Keratinocyte (primary cell): Measurements from ENCODE around the gene AGER. TPM values are rescaled to one million over a fixed set of nuclear protein-coding genes. Genes with fewer than 3 reads are reported as not detected.

Experiments used
- DNase-seq: peaks from one replicate; pipeline ENCODE4 v3.0.0-alpha.2; 2011; ENCODE audit warnings: low read depth, missing footprints, low spot score
- FAIRE-seq: peaks from 2 replicates; lab custom pipeline; 2011; peaks lifted over from hg19 to GRCh38; lab: Jason Lieb, UNC
- H2AFZ ChIP-seq: 2 replicates; pipeline ENCODE4 v1.6.0; 2012; ENCODE audit warnings: low read length, control low read depth, inconsistent platforms; ENCODE audit not compliant: control insufficient read depth
- H3K27ac ChIP-seq: 2 replicates; pipeline ENCODE4 v1.5.1; 2011; ENCODE audit warnings: low read length; ENCODE audit not compliant: control insufficient read depth, insufficient read depth
- H3K27me3 ChIP-seq: 3 replicates; pipeline ENCODE4 v1.6.0; 2011; ENCODE audit warnings: low read length; ENCODE audit not compliant: control insufficient read depth, insufficient read depth; ENCODE audit errors: extremely low read depth
- H3K36me3 ChIP-seq, 2 experiments: 2 replicates in 1 of 2; 3 replicates in 1 of 2; pipeline ENCODE4 v1.5.1; 2011; ENCODE audit warnings: low read length in 2 of 2, mild to moderate bottlenecking in 1 of 2; ENCODE audit not compliant: control insufficient read depth in 2 of 2, insufficient read depth in 2 of 2; ENCODE audit errors: extremely low read depth in 1 of 2
- H3K4me1 ChIP-seq: 3 replicates; pipeline ENCODE4 v1.5.1; 2011; ENCODE audit warnings: low read length; ENCODE audit not compliant: control insufficient read depth, insufficient read depth; ENCODE audit errors: extremely low read depth
- H3K4me2 ChIP-seq: 3 replicates; pipeline ENCODE4 v1.6.0; 2011; ENCODE audit warnings: low read depth, low read length; ENCODE audit not compliant: control insufficient read depth, insufficient read depth; ENCODE audit errors: extremely low read depth
- H3K4me3 ChIP-seq, 3 experiments: fragments of 200-600 bp in 1 of 3; sonication (generic) in 1 of 3; 2 replicates in 2 of 3; 3 replicates in 1 of 3; pipeline ENCODE4 v1.5.1; 2011 to 2016; ENCODE audit warnings: low read length in 3 of 3, mild to moderate bottlenecking in 3 of 3, control low read depth in 2 of 3, inconsistent platforms in 1 of 3, low read depth in 1 of 3, mixed read lengths in 1 of 3, mixed run types in 1 of 3, moderate library complexity in 1 of 3; ENCODE audit not compliant: control insufficient read depth in 2 of 3, insufficient read depth in 2 of 3; ENCODE audit errors: extremely low read depth in 1 of 3
- H3K79me2 ChIP-seq: 2 replicates; pipeline ENCODE4 v1.6.0; 2012; ENCODE audit warnings: low read length; ENCODE audit not compliant: control insufficient read depth, insufficient read depth
- H3K9ac ChIP-seq: 3 replicates; pipeline ENCODE4 v1.6.0; 2011; ENCODE audit warnings: low read length; ENCODE audit not compliant: control insufficient read depth, insufficient read depth; ENCODE audit errors: extremely low read depth
- H3K9me1 ChIP-seq: 3 replicates; pipeline ENCODE4 v1.6.0; 2011; ENCODE audit warnings: low read length; ENCODE audit not compliant: control insufficient read depth, insufficient read depth; ENCODE audit errors: extremely low read depth
- H3K9me3 ChIP-seq: 2 replicates; pipeline ENCODE4 v1.5.1; 2012; ENCODE audit warnings: low read depth, low read length; ENCODE audit not compliant: control insufficient read depth
- H4K20me1 ChIP-seq: 3 replicates; pipeline ENCODE4 v1.6.0; 2011; ENCODE audit warnings: low read length; ENCODE audit not compliant: control insufficient read depth, insufficient read depth; ENCODE audit errors: extremely low read depth
- EZH2 ChIP-seq: IDR thresholded peaks from one replicate; pipeline ENCODE4 v1.6.1; 2012; ENCODE audit warnings: inconsistent platforms, mild to moderate bottlenecking, low read length, moderate library complexity
- dilution Hi-C: fragments of 300-500 bp; cut with MboI; formaldehyde crosslinking; loops from one replicate; pipeline ENCODE4 v1.7.0; 2020; ENCODE audit warnings: low sequenced_read_pairs; ENCODE audit not compliant: extremely low pct_ligation_motif_present
- polyA plus RNA-seq, 5 experiments: library from polyadenylated mRNA; depleted of rRNA in 3 of 5; stranded (reverse) in 3 of 5; stranded (forward) in 1 of 5; unstranded in 1 of 5; fragments of >200 nt; gene quantifications; 1 replicate in 1 of 5; 2 replicates in 3 of 5; 3 replicates in 1 of 5; pipeline versions ENCODE4 v1.2.1 to v1.2.3, GENCODE V29; 2011 to 2012; ENCODE audit warnings: missing spikeins in 2 of 5, low read depth in 1 of 5, low replicate concordance in 1 of 5
- TF ChIP-seq, protein P1 (sequence below), 3 experiments: IDR thresholded peaks in 1 of 3; conservative IDR thresholded peaks in 1 of 3; optimal IDR thresholded peaks in 1 of 3; 2 replicates in 2 of 3; 3 replicates in 1 of 3; pipeline versions ENCODE3 to v1.5.1; 2011; ENCODE audit warnings: low read length in 3 of 3, mild to moderate bottlenecking in 3 of 3, moderate library complexity in 2 of 3, control low read depth in 1 of 3, inconsistent platforms in 1 of 3; ENCODE audit not compliant: insufficient read depth in 2 of 3; ENCODE audit errors: extremely low read depth in 1 of 3

The AGER gene
- polyA plus RNA-seq, 1 donor (not counting 4 experiments of a cell fraction or from before 2014, with no cell fraction given) = 2.4 TPM

DNA sequence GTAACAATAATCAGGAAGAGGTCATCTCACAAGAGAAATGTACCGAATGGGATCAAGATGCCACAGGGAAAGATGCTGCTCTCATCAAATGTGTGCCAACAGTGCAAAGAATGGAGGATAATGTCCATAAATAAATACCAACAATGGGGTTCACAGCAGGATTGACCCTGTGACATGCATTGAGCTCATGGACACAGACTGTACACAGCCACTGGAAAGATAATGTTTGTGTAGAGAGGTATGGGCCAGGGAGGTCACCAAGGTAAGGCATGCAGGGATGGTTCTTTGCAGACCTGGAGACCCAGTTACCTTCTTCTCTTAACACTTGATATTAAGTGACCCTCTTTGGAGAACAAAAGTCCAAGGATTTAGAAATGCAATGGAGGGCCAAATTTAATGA lies 9.6 kb downstream of the AGER start:
- H3K27me3 ChIP-seq = no peaks in the 10 kb centered on the region
- H3K4me2 ChIP-seq = peak overlapping the region; percentile 96
- H3K36me3 ChIP-seq = peaks cover 10 to 14% of the 10 kb centered on the region in 2 experiments
- H3K9me1 ChIP-seq = no peaks in the 10 kb centered on the region
- dilution Hi-C loops = no loop called here
- H3K4me1 ChIP-seq = peaks cover 48% of the 10 kb centered on the region
- no peaks in the 10 kb centered on the region for H3K9me3 ChIP-seq
- no peak overlapping the region for H3K4me3 ChIP-seq
- FAIRE-seq (no peak), DNase-seq (no peak)
- no peak overlapping the region for H3K9ac ChIP-seq
- H3K79me2 ChIP-seq = peaks cover 30% of the 10 kb centered on the region
- H4K20me1 ChIP-seq = no peaks in the 10 kb centered on the region
- H3K27ac ChIP-seq = no peak overlapping the region
- H2AFZ ChIP-seq = no peak overlapping the region
- no peak for TF ChIP-seq EZH2
- TF ChIP-seq, protein P1, sequence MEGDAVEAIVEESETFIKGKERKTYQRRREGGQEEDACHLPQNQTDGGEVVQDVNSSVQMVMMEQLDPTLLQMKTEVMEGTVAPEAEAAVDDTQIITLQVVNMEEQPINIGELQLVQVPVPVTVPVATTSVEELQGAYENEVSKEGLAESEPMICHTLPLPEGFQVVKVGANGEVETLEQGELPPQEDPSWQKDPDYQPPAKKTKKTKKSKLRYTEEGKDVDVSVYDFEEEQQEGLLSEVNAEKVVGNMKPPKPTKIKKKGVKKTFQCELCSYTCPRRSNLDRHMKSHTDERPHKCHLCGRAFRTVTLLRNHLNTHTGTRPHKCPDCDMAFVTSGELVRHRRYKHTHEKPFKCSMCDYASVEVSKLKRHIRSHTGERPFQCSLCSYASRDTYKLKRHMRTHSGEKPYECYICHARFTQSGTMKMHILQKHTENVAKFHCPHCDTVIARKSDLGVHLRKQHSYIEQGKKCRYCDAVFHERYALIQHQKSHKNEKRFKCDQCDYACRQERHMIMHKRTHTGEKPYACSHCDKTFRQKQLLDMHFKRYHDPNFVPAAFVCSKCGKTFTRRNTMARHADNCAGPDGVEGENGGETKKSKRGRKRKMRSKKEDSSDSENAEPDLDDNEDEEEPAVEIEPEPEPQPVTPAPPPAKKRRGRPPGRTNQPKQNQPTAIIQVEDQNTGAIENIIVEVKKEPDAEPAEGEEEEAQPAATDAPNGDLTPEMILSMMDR (optimal IDR thresholded peaks at IDR 0.05 in 1 of 3, IDR thresholded peaks at IDR 0.05 in 1 of 3, conservative IDR thresholded peaks at IDR 0.05 in 1 of 3; ENCODE audit: extremely low read depth in 1 of 3, insufficient read depth in 2 of 3, low read length in 3 of 3) = no peak

DNA sequence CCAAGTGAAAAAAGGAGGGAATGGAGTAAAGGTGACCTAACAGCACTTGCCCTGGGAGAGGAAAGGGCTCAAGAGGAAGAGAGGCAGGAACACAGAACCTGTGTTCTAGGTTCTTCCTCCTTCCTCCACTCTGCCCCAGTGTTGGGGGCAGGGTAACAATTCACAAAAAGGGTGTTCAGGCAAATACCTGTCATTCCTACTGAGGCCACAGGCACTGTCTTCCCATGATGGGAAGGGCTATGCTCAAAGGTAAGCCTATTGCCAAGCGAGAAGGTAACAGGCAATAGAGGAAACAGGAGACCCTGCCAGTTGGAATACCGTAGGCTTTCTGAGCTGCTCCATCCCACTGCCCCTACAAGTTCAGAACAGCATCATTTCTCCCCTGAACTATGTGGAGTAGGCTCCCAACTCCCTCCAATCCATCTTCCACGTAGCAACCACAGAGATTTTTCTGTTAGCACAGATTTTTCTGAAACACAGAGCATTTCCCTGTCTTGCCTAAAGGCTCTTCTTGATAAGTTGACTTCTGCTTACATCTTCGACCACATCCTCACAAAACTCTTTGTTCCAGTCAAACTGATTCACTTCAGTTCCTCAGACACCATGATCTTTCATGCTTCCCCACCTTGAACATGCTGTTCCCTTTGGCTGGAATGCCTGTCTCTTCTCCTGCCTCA lies 10.9 kb downstream of the AGER start:
- dilution Hi-C loops = no loop called here
- peaks cover 14 to 15% of the 10 kb centered on the region in 2 experiments for H3K36me3 ChIP-seq
- no peak overlapping the region for H3K4me3 ChIP-seq
- H3K9me1 ChIP-seq = no peaks in the 10 kb centered on the region
- no peak overlapping the region for H3K9ac ChIP-seq
- H3K79me2 ChIP-seq = peaks cover 22% of the 10 kb centered on the region
- no peak overlapping the region for H2AFZ ChIP-seq
- no peaks in the 10 kb centered on the region for H3K27me3 ChIP-seq
- no peak for TF ChIP-seq EZH2
- TF ChIP-seq, protein P1 (optimal IDR thresholded peaks at IDR 0.05 in 1 of 3, IDR thresholded peaks at IDR 0.05 in 1 of 3, conservative IDR thresholded peaks at IDR 0.05 in 1 of 3; ENCODE audit: extremely low read depth in 1 of 3, insufficient read depth in 2 of 3, low read length in 3 of 3) = no peak
- H3K9me3 ChIP-seq = no peaks in the 10 kb centered on the region
- no peaks in the 10 kb centered on the region for H4K20me1 ChIP-seq
- DNase-seq (no peak), FAIRE-seq (no peak)
- peaks cover 42% of the 10 kb centered on the region for H3K4me1 ChIP-seq
- H3K4me2 ChIP-seq = peak overlapping the region; percentile 37
- H3K27ac ChIP-seq = no peak overlapping the region
